ENCODE data around the gene ANAPC1.
"Not testable (repeated sequence)": the region's sequence is repeated elsewhere in the genome, so short reads cannot be mapped to it uniquely, and the experiment has no call there.

GRCh38 chr2:111860005-111860404, 24.0 kb downstream of the ANAPC1 start:
- TF ChIP-seq GABPA (IDR thresholded peaks at IDR 0.05; ENCODE audit: low read depth); REST (IDR thresholded peaks at IDR 0.05; ENCODE audit: low read depth, low read length); POLR2AphosphoS5 (IDR thresholded peaks at IDR 0.05; ENCODE audit: low read depth, low read length); SIN3A (IDR thresholded peaks at IDR 0.05; ENCODE audit: borderline replicate concordance, low read depth, low read length); MEF2A (IDR thresholded peaks at IDR 0.05; ENCODE audit: borderline replicate concordance, low read depth); CTCF (IDR thresholded peaks at IDR 0.05); NRF1 (IDR thresholded peaks at IDR 0.05; ENCODE audit: low read depth, low read length); RXRA (IDR thresholded peaks at IDR 0.05; ENCODE audit: borderline replicate concordance, low read depth); FOXM1 (IDR thresholded peaks at IDR 0.05; ENCODE audit: low read depth); USF1 (IDR thresholded peaks at IDR 0.05; ENCODE audit: borderline replicate concordance, low read depth); TEAD4 (IDR thresholded peaks at IDR 0.05; ENCODE audit: borderline replicate concordance, insufficient read depth); MAX (IDR thresholded peaks at IDR 0.05; ENCODE audit: low read depth): not testable (repeated sequence)

All from SK-N-SH (cell line).